ENCODE data around the gene EEF2K.
A peak's percentile ranks its signal among the peaks of the same experiment; 100 is the strongest.
"Not testable (repeated sequence)": the region's sequence is repeated elsewhere in the genome, so short reads cannot be mapped to it uniquely, and the experiment has no call there.

The EEF2K gene

DNA sequence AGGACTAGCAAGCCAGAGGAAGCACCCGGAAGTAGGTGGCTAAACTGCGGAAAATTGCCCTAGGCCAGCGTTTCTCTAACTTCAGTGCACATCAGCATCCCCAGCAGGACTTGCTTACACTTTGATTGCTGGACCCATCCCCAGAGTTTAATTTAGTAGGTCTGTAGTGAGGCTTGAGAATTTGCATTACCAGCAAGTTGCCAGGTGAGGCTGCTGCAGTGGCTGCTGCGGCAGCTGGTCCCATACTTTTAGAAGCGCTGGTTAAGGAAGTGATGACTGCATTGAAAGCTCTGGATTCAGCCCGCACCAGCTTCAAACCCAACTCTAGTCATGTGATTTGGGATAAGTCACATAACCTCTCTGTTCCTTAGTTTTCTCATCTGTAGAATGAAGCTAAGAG lies 4.2 kb downstream of the EEF2K start:
- DNase-seq (ENCODE audit: low read depth, low spot score) = no peak

DNA sequence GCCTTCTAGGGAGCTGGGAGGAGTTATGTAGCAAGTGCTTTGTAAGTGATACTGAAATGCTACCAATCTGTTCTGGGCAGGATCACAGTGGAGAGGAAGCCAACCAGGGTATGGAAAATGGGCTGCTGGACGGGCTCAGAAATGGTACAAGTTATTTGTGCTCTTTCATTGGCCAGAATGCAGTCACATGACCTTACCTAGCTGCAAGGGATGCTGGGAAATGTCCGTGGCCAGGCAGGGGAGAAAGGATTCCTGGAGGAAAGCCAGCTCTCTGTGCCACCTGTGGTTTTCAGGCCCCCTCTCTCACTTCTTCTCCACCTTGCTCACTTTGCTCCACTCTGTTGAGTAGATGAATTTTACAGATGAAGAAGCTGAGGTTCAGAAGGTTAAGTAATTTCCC lies 4.8 kb downstream of the EEF2K start:
- no peak for DNase-seq (ENCODE audit: low read depth, low spot score)

DNA sequence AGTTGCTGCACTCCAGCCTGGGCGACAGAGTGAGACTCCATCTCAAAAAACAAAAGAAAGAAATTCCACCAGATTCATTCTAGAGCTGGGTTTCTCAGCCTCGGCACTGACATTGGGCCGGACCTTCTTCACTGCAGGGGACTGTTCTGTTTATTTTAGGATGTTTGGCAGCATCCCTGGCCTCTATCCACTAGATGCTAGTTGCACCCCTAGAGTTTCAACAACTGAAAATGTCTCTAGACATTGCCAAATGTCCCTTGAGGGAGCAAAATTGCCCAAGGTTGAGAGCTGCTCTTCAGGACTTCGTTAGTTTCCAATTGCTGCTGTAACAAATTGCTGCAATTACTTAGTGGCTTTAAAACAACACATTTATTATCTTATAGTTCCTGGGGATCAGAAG lies 7.2 kb downstream of the EEF2K start:
- DNase-seq (ENCODE audit: low read depth, low spot score) = no peak

DNA sequence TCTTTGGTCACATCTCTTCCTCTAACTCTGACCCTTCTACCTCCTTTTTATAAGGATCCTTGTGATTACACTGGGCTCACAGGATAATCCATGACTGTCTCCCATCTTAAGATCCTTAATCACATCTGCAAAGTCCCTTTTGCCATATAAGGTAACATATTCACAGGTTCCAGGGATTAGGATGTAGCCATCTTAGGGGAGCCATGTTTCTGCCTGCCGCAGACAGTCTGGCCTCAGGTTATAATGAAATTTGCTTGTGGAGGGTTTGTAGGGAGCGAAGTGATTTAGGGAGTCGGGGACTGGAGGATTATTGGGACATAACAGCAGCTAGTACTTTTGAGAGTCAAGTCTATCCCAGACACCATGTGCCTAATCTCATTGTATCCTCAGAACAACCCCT lies 7.7 kb downstream of the EEF2K start:
- no peak for DNase-seq (ENCODE audit: low read depth, low spot score)

DNA sequence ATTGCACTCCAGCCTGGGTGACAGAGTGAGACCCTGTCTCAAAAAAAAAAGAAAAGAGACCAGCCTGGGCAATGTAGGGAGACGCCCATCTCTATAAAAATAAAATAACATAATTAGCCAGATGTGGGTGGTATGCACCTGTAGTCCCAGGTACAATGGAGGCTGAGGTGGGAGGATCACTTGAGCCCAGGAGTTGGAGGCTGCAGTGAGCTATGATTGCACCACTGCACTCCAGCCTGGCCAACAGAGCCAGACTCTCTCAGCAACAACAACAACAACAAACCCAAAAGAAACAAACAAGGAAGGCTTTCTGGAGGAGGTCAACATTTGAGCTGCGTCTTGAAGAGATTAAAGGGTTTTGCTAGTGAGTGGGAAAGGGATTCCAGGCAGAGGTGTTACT lies 8.3 kb downstream of the EEF2K start:
- DNase-seq (ENCODE audit: low read depth, low spot score) = no peak

DNA sequence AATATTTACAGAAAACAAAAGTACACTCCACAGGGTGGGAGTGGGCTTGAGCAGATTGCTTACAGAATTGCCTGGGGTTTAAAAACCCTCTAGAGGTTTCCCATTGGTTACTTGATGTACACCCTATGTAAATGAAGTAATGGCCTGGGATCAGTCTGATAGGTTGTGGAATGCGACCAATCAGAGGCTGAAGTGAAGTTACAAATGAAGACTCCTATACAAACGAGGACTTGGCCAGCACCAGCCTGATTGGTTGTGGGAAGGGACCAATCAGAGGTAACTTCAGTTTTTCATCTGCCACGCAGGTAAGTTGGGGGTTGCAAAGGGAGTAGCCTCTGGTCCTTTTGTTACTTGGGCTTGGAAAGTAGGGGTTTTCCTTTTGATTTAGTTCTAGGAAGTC lies 8.8 kb downstream of the EEF2K start:
- DNase-seq (ENCODE audit: low read depth, low spot score) = no peak

DNA sequence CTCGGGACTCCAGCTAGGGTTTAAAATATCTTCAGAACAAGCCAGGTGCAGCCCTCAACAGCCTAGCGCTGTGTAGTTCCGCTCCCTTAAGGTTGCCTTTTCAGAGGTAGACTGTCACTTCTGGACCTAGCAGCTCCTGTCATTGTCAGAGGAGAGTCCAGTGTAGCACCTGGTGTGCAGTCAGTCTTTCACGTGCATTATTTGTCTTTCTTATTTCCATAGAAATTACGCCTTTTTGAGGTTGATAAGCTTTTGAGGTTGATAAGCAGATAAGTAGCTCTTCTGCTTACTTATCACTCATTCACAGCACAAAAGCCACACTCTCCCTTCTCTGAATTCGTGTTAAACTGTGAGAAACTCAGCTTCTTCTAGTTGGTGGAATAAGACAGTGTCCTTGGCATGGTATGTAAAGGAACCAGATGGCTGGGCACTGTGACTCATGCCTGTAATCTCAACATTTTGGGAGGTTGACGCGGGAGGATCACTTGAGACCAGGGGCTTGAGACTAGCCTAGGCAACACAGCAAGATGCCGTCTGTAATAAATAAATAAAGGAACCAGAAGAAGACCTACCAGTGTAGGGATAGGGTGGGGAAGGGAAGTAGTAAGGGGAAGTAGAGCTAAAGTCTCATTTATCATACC lies 10.2 kb downstream of the EEF2K start:
- DNase-seq (ENCODE audit: low read depth, low spot score) = no peak

DNA sequence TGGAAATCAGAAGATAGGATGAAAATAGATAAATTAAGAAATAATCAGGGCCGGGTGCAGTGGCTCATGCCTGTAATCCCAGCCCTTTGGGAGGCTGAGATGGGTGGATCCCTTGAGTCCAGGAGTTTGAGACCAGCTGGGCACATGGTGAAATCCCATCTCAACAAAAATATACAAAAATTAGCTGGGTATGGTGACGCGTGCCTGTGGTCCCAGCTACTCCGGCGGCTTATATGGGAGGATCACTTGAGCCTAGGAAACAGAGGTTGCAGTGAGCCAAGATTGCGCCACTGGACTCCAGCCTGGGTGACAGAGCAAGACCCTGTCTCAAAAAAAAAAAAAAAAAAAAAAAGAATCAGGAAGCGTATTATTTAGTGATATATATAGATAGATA lies 10.8 kb downstream of the EEF2K start:
- DNase-seq (ENCODE audit: low read depth, low spot score) = not testable (repeated sequence)

DNA sequence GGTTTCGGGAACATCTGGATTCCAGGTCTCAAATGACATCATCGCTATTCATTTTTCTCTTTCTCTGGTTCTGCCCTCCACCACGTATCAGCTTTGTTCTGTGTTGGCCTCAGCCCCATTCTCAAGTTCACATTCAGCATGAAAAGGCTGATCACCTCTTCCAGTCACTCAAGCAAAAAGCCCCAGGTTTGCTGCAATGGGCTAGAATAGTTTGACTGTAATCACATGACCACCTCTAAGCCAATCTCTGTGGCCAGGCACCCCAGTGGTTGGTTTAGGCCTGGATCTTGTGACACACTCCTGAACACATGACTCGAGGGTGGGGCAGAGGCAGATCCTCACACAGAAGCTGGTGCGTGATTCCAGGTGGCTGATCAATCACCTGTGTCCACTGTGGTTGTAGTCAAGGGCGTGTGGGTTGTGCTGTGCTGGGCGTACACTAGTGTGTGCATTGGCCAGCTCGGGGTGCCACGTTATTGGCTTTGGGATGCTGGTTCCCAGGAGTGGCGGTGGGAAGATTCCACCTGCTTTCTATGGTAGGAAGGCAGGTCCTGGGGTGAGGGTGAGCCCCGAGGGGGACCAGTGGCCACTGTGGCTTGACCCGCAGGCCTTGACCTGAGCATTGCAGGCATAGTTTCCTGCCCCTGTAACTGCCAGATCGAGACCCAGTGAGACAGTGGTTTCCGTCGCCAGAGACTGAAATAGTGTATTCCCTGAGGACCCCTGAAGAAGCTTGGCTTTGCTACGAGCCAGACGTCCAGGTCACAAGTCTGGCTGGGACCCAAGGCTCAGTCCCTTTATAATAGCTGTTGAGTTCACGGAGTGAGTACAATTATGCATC lies 12.0 kb downstream of the EEF2K start:
- DNase-seq (ENCODE audit: low read depth, low spot score) = no peak

DNA sequence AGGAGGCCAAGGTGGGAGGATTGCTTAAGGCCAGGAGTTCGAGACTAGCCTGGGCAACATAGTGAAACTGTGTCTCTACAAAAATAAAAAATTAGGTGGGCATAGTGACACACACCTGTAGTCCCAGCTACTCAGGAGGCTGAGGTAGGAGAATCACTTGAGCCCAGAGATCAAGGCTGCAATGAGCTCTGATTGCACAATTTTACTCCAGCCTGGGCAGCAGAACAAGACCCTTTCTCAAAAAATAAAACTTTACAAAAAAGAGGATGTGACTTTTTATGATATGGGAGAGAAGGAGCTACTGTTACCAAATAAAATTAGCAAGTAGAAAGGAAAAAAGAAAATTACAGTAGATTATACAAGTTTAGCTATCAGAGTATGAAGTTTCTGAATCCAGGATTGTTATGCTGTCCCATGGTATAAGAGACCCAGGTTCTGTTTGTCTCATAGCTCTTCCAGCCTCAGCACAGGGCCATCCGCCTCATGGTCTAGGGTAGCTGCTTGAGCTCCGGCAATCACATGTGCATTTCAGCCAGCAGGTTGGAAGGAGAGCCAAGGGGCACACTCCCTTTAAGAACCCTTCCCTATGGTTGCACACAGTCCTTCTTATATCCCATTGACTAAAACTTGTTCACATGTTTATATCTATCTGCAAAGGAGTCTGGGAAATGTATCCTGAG lies 13.5 kb downstream of the EEF2K start:
- DNase-seq (ENCODE audit: low read depth, low spot score) = no peak

DNA sequence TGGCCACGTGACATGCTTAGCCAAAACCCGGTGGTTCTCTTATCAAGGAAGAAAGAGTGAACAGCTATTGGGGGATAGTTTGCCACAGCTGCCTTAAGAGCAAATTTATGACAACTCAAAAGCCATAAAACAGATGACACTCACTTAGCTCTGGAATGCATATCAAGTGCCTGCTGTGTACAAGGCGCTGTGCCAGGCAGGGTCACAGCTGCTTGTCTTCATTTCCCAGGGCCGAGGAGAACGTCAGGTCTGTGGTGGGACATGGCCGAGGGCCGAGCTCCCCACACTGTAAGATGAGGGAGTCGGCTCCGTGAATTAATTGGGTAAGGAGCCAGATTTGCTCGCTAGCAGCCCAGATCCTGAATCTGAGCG lies 14.0 kb downstream of the EEF2K start:
- no peak for DNase-seq (ENCODE audit: low read depth, low spot score)

DNA sequence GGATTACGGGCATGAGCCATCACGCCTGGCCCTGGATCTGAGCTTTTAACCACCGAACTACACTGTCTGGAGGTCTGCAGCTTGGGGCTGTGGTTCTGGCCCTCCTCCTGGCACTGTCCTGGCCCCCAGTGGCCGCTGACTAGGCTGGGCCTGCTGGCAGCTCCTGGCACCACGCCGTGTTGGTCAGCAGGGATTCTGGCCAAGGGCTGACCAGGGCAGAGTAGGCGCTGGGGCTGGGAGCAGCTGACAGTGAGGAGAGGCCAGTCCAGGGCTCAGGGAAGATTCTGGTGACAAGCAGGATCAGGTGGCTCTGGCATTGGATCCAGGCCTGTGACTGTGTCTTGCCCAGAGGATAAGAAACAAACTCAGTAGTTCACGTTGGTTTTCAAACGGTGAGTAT lies 14.6 kb downstream of the EEF2K start:
- DNase-seq (ENCODE audit: low read depth, low spot score) = no peak

DNA sequence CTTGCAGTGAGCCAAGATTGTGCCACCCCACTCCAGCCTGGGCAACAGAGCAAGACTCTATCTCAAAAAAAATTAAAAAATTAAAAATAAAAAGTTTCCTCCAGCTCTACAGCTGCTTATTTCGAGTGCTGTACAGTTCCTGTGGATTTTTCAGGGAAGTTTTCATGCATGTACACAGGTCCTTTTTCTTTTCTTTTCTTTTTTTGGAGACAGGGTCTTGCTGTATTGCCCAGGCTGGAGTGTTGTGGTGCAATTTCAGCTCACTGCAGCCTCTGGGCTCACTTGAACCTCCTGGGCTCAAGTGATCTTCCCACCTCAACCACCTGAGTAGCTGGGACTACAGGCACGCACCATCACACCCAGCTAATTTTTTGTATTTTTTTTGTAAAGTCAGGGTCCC lies 15.9 kb downstream of the EEF2K start:
- DNase-seq (ENCODE audit: low read depth, low spot score) = no peak

DNA sequence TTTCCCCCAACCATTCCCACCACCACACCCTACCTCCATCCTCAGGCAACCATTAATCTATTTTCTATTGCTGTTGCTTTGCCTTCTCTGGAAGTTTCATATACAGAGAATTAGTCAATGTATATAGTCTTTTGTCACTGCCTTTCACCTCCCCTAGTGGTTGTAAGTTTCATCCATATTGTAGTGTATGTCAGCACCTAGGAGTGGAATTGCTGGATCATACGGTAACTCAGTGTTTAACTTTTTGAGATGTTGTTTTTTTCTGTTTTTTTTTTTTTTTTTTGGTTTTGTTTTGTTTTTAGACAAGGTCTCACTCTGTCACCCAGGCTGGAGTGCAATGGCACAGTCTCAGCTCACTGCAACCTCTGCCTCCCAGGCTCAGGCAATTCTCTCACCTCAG lies 16.9 kb downstream of the EEF2K start:
- no peak for DNase-seq (ENCODE audit: low read depth, low spot score)

DNA sequence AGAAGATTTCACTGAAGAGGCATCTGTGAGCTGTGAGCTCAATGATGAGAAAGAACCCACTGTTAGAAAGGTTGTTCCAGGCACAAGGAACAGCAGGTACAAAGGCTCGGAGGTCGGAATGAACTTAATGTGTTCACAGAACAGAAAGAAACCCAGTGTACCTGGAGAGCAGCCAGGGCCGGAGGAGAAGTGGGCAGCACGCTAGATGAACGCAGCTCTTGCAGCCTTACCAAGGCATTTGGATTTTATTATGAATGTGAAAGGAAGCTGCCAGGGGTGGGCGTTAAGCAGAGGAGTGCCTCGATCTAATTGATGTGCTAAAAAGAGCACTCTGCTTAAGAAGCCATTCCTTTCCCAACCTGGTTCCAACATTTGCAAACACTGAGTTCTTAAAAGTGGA lies 19.0 kb downstream of the EEF2K start:
- no peak for DNase-seq (ENCODE audit: low read depth, low spot score)

DNA sequence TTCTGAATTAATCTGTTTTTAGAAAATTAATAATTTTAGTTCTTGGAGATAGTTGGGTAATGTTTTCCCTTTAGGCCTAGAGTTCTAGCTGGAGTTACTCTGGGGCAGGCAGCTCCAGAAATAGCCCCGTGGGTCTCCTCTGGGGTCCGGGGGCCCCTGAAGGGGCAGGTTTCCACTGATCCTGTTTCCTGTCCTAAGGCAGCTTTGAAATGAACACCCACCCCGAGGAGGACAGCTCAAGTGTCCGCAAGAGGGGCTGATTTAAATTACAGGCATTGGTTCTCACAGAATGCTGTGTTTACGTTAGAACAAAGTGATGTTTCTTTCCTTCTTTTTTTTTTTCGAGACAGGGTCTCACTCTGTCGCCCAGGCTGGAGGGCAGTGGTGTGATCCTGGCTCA lies 23.8 kb downstream of the EEF2K start:
- no peak for DNase-seq (ENCODE audit: low read depth, low spot score)

DNA sequence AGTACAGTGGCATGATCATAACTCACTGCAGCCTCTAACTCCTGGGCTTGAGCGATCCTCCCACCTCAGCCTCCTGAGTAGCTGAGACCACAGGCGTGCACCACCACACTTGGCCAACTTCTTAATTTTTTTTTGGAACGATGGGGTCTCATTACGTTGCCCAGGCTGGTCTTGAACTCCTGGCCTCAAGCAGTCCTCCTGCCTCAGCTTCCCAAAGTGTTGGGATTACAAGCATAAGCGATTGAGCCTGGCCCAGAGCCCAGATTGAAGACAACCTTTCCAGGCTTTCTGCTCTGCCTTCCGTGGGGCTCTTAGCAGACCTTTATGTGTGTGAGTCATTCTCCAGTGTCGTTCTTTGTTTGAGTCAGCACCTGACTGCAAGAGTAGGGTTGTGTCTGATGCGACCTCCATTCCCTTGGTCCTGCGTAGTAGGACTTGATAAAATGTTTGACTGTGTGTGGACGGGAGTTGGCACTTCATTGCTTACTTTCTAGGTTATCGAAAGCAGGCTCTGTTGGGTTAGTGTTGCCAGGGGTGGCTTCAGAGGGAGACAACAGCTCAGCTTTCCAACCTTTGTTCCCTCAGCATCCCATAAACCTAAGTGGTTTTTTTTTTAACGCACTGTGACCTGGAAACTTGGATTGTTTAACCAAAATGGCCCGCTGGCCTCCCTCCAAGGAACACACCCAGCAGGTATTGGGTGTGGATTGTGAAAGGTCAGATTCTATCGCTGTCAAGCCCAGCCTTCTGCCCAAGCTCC lies 26.4 kb downstream of the EEF2K start:
- DNase-seq (ENCODE audit: low read depth, low spot score) = peak; percentile 30

DNA sequence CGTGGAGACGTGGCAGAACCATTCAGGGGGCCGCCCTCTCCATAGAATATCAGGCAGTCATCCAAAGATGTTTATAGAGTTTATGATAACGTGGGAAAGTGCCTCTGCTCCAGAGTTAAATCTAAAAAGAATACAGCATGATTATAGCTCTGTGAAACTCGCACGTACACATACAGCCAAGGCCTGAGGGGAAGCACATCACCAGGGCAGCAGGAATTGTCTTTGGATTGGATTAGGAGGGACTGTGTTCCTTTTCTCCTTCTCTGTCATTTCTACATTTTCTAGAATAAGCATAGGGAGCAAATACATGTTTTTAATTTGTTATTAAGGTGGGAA lies 26.9 kb downstream of the EEF2K start:
- DNase-seq (ENCODE audit: low read depth, low spot score) = no peak

DNA sequence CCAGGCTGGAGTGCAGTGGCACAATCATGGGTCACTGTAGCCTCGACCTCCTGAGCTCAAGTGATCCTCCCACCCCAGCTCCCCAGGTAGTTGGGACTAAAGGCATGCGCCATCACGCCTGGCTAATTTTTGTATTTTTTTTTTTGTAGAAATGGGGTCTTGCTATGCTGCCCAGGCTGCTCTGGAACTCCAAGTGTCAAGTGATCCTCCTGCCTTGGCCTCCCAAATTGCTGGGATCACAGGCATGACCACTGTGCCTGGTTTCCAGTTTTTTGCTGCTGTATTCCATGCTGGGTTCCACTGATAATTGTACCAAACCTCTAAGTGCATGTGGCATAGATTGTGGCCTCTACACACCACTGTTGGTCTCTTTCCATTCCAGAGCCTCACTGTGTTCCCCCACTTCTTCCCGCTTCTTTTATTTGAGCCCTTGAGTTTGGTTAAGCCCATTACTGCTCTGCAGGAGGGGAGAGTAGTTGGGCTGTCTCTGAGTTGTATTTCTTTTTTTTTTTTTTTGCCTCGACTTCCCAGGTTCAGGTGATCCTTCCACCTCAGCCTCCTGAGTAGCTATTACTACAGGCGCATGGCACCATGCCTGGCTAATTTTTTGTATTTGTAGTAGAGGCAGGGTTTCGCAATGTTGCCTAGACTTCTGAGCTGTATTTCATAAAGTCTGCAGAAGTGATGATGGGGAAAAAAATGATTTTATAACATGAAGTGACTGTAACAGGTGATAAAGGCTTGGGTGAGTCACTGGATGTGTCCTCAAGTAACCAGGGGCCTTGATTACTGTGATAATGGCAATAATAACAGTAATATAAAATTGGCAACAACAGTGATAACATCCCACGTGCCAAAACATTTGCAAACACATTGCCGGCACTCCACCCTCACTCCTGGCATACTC lies 30.0 kb downstream of the EEF2K start:
- no peak for DNase-seq (ENCODE audit: low read depth, low spot score)

DNA sequence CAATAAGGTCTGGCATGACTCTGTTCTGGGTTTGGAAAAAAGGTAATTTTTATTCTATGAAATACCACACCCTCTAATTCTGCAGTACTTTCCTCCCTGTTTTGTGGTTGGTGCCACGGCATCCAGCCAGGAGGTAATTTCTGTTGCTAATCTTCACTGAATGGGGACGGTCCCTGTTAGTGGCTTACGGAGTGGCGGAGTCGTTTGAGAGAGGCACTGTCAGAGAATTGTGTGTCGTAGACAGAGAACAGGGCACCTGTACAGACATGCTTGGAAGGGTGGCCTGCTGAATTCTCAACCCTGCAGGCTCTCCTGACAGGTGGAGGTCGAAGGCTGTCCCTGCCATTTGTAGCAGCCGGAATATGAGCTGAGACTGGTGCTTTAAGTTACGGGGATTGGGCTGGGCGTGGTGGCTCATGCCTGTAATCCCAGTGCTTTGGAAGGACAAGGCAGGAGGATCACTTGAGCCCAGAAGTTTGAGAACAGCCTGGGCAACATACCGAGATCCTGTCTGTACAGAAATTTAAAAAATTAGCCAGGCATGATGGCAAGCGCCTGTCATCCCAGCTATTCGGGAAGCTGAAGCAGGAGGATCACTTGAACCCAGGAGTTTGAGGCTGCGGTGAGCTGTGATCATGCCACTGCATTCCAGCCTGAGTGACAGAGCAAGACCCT lies 33.2 kb downstream of the EEF2K start:
- no peak for DNase-seq (ENCODE audit: low read depth, low spot score)

Measured in astrocyte of the hippocampus (primary cell).